Neural progenitor cell (in vitro differentiated cells): ENCODE data around the gene KLF11. TPM values are rescaled to one million over a fixed set of nuclear protein-coding genes. Genes with fewer than 3 reads are reported as not detected.
"Not testable (repeated sequence)": the region's sequence is repeated elsewhere in the genome, so short reads cannot be mapped to it uniquely, and the experiment has no call there.

ENCODE experiments used
- DNase-seq: peaks from one replicate; pipeline ENCODE4 v3.0.0-alpha.2; 2016; ENCODE audit warnings: low spot score
- H2AFZ ChIP-seq: fragments of 200-600 bp; sonication (generic); replicated peaks from 2 replicates; pipeline ENCODE4 v1.6.1; 2016; ENCODE audit warnings: antibody characterized with exemption
- H3F3A ChIP-seq: fragments of 200-600 bp; sonication (generic); 2 replicates; pipeline ENCODE4 v1.6.1; 2016; ENCODE audit warnings: antibody characterized with exemption, low read depth
- H3K27ac ChIP-seq: fragments of 200-600 bp; sonication (generic); 2 replicates; pipeline ENCODE4 v1.5.1; 2016; ENCODE audit warnings: mild to moderate bottlenecking
- H3K27me3 ChIP-seq: fragments of 200-600 bp; sonication (generic); 2 replicates; pipeline ENCODE4 v1.6.1; 2016; ENCODE audit warnings: mild to moderate bottlenecking, moderate library complexity
- H3K36me3 ChIP-seq: fragments of 200-600 bp; sonication (generic); 2 replicates; pipeline ENCODE4 v1.5.1; 2016
- H3K4me1 ChIP-seq: fragments of 200-600 bp; sonication (generic); 2 replicates; pipeline ENCODE4 v1.6.1; 2016; ENCODE audit warnings: mixed run types
- H3K4me2 ChIP-seq: fragments of 200-600 bp; sonication (generic); 2 replicates; pipeline ENCODE4 v1.6.1; 2016
- H3K4me3 ChIP-seq: fragments of 200-600 bp; sonication (generic); 2 replicates; pipeline ENCODE4 v1.5.1; 2016
- H3K79me2 ChIP-seq: fragments of 200-600 bp; sonication (generic); 2 replicates; pipeline ENCODE4 v1.6.1; 2016; ENCODE audit warnings: low read depth
- H3K9ac ChIP-seq: fragments of 200-600 bp; sonication (generic); 2 replicates; pipeline ENCODE4 v1.6.1; 2016
- H3K9me3 ChIP-seq: fragments of 200-600 bp; sonication (generic); 2 replicates; pipeline ENCODE4 v1.5.1; 2016; ENCODE audit warnings: low read depth
- H4K20me1 ChIP-seq: fragments of 200-600 bp; sonication (generic); 2 replicates; pipeline ENCODE4 v1.6.1; 2016; ENCODE audit warnings: low read depth
- H3K27ac Mint-ChIP-seq: 3 replicates; pipeline ENCODE4 v1.8.0; 2021; ENCODE audit warnings: mixed read lengths
- H3K27me3 Mint-ChIP-seq: 2 replicates; pipeline ENCODE4 v1.8.0; 2022; ENCODE audit warnings: low read depth, mild to moderate bottlenecking, inconsistent platforms, moderate library complexity, mixed read lengths; ENCODE audit not compliant: insufficient read depth
- H3K36me3 Mint-ChIP-seq: 3 replicates; pipeline ENCODE4 v1.8.0; 2021; ENCODE audit warnings: mixed read lengths
- H3K4me1 Mint-ChIP-seq: 3 replicates; pipeline ENCODE4 v1.8.0; 2021; ENCODE audit warnings: mixed read lengths
- H3K4me3 Mint-ChIP-seq: 3 replicates; pipeline ENCODE4 v1.8.0; 2021; ENCODE audit warnings: mild to moderate bottlenecking, moderate library complexity, mixed read lengths
- H3K9me3 Mint-ChIP-seq: 3 replicates; pipeline ENCODE4 v1.8.0; 2020; ENCODE audit warnings: mixed read lengths
- EZH2 ChIP-seq: fragments of 200-600 bp; sonication (generic); IDR thresholded peaks from 2 replicates; pipeline ENCODE4 v1.6.1; 2017; ENCODE audit warnings: antibody characterized with exemption, mild to moderate bottlenecking, moderate library complexity
- EZH2phosphoT487 ChIP-seq: fragments of 200-600 bp; sonication (generic); IDR thresholded peaks from 2 replicates; pipeline ENCODE4 v1.6.1; 2017; ENCODE audit warnings: antibody characterized with exemption
- total RNA-seq: library from RNA; depleted of rRNA; stranded (reverse); fragments of >200 nt; gene quantifications from 2 replicates; pipeline ENCODE4 v1.2.3, GENCODE V29; 2015; ENCODE audit warnings: low replicate concordance
- TF ChIP-seq, protein P1 (sequence below): fragments of 200-600 bp; sonication (generic); IDR thresholded peaks from 2 replicates; pipeline ENCODE4 v1.5.1; 2017; ENCODE audit warnings: antibody characterized with exemption, mild to moderate bottlenecking

Gene KLF11
- total RNA-seq, 1 donor from 2014 or later: 9.7 TPM

DNA sequence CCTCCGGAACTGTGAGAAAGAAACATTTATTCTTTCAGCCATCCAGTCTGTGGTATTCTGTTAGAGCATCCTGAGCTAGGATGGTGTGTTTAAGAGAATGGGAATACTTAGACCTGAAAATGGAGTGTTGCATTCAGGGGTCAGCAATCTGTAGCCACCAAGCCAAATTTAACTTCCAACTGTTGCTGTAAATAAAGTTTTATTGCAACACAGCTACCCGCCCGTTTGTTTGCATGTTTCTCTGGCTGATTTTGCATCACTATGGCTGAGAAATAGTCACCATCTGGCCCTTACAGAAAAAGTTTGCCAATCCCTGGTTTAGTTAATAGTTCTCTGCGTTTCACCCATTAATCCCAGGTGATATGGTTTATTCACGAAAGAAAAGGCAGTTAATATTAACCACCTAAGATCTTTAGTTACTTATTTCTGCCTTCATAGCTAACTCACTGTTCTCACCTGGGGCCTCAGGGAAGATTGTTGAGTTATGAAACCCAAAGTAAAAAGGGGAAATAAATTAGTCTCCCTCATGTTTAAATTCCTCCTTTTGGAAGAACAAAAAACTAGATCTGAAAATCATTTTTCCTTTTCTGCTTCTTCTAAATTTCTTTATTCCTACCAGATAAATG, 46.3 kb downstream of the KLF11 start:
- Histone ChIP-seq H3K4me3 (no peak overlapping the region), H3F3A (no peaks in the 10 kb centered on the region), H3K9me3 (no peaks in the 10 kb centered on the region), H3K27me3 (peaks cover under 1% of the 10 kb centered on the region), H2AFZ (no peak overlapping the region), H3K36me3 (no peaks in the 10 kb centered on the region), H3K4me2 (no peak overlapping the region), H3K4me1 (peaks cover 6% of the 10 kb centered on the region), H3K27ac (no peak overlapping the region), H4K20me1 (no peaks in the 10 kb centered on the region), H3K9ac (no peak overlapping the region), H3K79me2 (no peaks in the 10 kb centered on the region)
- no peak for DNase-seq
- no peak overlapping the region for H3K27ac Mint-ChIP-seq
- no peak overlapping the region for H3K4me3 Mint-ChIP-seq
- H3K9me3 Mint-ChIP-seq: no peaks in the 10 kb centered on the region
- H3K27me3 Mint-ChIP-seq: peaks cover 12% of the 10 kb centered on the region
- H3K4me1 Mint-ChIP-seq: peaks cover 20% of the 10 kb centered on the region
- H3K36me3 Mint-ChIP-seq: peaks cover 2% of the 10 kb centered on the region
- TF ChIP-seq EZH2 (no peak), EZH2phosphoT487 (no peak)
- TF ChIP-seq, protein P1, sequence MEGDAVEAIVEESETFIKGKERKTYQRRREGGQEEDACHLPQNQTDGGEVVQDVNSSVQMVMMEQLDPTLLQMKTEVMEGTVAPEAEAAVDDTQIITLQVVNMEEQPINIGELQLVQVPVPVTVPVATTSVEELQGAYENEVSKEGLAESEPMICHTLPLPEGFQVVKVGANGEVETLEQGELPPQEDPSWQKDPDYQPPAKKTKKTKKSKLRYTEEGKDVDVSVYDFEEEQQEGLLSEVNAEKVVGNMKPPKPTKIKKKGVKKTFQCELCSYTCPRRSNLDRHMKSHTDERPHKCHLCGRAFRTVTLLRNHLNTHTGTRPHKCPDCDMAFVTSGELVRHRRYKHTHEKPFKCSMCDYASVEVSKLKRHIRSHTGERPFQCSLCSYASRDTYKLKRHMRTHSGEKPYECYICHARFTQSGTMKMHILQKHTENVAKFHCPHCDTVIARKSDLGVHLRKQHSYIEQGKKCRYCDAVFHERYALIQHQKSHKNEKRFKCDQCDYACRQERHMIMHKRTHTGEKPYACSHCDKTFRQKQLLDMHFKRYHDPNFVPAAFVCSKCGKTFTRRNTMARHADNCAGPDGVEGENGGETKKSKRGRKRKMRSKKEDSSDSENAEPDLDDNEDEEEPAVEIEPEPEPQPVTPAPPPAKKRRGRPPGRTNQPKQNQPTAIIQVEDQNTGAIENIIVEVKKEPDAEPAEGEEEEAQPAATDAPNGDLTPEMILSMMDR: no peak

DNA sequence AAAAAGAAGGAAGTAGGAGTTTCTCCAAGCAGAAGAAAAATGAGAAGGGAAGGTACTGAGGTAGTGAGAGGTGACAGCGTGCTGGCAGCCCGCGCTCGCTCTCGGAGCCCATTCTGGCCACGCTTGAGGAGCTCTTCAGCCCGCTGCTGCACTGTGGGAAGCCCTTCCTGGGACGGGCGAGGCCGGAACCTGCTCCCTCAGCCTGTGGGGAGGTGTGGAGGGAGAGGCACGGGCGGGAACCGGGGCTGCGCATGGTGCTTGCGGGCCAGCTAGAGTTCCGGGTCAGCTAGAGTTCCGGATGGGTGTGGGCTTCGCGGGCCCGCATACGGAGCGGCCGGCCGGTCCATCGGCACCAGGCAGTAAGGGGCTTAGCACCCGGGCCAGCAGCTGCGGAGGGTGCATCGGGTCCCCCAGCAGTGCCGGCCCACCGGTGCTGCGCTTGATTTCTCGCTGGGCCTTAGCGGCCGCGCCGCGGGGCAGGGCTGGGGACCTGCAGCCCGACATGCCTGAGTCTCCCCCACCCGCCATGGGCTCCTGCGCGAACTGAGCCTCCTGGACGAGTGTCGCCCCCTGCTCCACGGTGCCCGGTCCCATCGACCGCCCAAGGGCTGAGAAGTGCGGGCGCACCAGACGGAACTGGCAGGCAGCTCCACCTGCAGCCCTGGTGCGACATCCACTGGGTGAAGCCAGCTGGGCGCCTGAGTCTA, 48.0 kb downstream of the KLF11 start:
- H3K9ac ChIP-seq: no peak overlapping the region
- H3K9me3 ChIP-seq: no peaks in the 10 kb centered on the region
- Mint-ChIP-seq H3K36me3 (peaks cover 2% of the 10 kb centered on the region), H3K27me3 (peaks cover 15% of the 10 kb centered on the region), H3K4me3 (no peak overlapping the region), H3K27ac (no peak overlapping the region), H3K4me1 (peaks cover 35% of the 10 kb centered on the region), H3K9me3 (no peaks in the 10 kb centered on the region)
- H3K79me2 ChIP-seq: no peaks in the 10 kb centered on the region
- H4K20me1 ChIP-seq: no peaks in the 10 kb centered on the region
- H3K4me3 ChIP-seq: no peak overlapping the region
- no peak overlapping the region for H2AFZ ChIP-seq
- no peaks in the 10 kb centered on the region for H3K36me3 ChIP-seq
- peaks cover 20% of the 10 kb centered on the region for H3K4me1 ChIP-seq
- H3F3A ChIP-seq: no peaks in the 10 kb centered on the region
- no peaks in the 10 kb centered on the region for H3K27me3 ChIP-seq
- TF ChIP-seq EZH2phosphoT487 (no peak), EZH2 (no peak)
- TF ChIP-seq, protein P1: no peak
- H3K27ac ChIP-seq: no peak overlapping the region
- DNase-seq: no peak
- no peak overlapping the region for H3K4me2 ChIP-seq

DNA sequence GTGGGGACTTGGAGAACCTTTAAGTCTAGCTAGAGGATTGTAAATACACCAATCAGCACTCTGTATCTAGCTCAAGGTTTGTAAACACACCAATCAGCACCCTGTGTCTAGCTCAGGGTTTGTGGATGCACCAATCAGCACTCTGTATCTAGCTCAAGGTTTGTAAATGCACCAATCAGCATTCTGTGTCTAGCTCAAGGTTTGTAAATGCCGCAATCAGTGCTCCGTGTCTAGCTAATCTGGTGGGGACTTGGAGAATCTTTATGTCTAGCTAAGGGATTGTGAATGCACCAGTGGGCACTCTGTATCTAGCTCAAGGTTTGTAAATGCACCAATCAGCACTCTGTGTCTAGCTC, 48.5 kb downstream of the KLF11 start:
- H3K79me2 ChIP-seq, H3K9me3 ChIP-seq, H3K4me3 ChIP-seq, H3K36me3 Mint-ChIP-seq, H4K20me1 ChIP-seq, H3K27ac Mint-ChIP-seq, H3F3A ChIP-seq, H3K27ac ChIP-seq, H3K4me3 Mint-ChIP-seq, H2AFZ ChIP-seq, H3K36me3 ChIP-seq, H3K9ac ChIP-seq, H3K9me3 Mint-ChIP-seq, H3K27me3 ChIP-seq, H3K4me2 ChIP-seq, DNase-seq: not testable (repeated sequence)
- peaks cover 15% of the 10 kb centered on the region for H3K27me3 Mint-ChIP-seq
- peaks cover 39% of the 10 kb centered on the region for H3K4me1 Mint-ChIP-seq
- H3K4me1 ChIP-seq: peaks cover 26% of the 10 kb centered on the region

DNA sequence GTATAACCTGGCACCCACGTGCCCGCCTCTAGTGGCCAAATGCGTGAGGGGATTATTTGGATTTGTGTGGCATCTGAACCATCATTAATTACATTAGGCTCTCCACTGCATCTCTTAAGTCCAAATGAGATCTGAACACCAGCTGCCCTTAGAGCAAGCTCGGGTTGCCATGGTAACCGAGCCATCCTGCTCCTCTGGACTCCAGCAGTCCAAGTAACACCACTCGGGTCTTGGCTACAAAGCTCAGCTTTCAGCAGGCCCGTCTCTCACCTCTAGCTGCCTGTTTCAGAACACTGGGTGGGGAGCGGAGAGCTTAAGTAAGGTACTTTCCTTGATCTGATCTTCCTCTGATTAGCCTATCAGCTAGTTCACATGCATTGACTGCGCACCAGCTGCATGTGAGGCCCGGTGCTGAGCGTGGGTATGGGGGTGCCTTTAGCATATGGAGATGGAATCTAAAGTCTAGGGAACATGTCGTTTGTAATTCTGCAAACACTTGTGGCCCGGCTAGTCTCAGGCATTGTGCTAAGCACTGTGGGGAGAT, 51.0 kb downstream of the KLF11 start:
- Mint-ChIP-seq H3K4me1 (peaks cover 49% of the 10 kb centered on the region), H3K27ac (no peak overlapping the region), H3K4me3 (peak overlapping the region; percentile 12), H3K36me3 (peaks cover 2% of the 10 kb centered on the region), H3K27me3 (peaks cover 8% of the 10 kb centered on the region), H3K9me3 (no peaks in the 10 kb centered on the region)
- no peaks in the 10 kb centered on the region for H3F3A ChIP-seq
- H3K27ac ChIP-seq: no peak overlapping the region
- H2AFZ ChIP-seq: no peak overlapping the region
- H3K79me2 ChIP-seq: no peaks in the 10 kb centered on the region
- H3K9ac ChIP-seq: no peak overlapping the region
- H3K27me3 ChIP-seq: no peaks in the 10 kb centered on the region
- no peaks in the 10 kb centered on the region for H3K9me3 ChIP-seq
- H3K4me3 ChIP-seq: no peak overlapping the region
- peaks cover 30% of the 10 kb centered on the region for H3K4me1 ChIP-seq
- peak; percentile 89 for DNase-seq
- H3K36me3 ChIP-seq: no peaks in the 10 kb centered on the region
- peaks cover 5% of the 10 kb centered on the region for H4K20me1 ChIP-seq
- no peak for TF ChIP-seq EZH2phosphoT487
- TF ChIP-seq, protein P1: no peak
- no peak for TF ChIP-seq EZH2
- H3K4me2 ChIP-seq: peak overlapping the region; percentile 14
